GM21619 (cell line): ENCODE results near the gene PEAK1.
A peak's percentile ranks its signal among the peaks of the same experiment; 100 is the strongest.
"Not testable (repeated sequence)": the region's sequence is repeated elsewhere in the genome, so short reads cannot be mapped to it uniquely, and the experiment has no call there.

Experiments used
- ATAC-seq: cut with Tn5 transposase; IDR thresholded peaks from one replicate; pipeline ENCODE4 v1.9.1; 2021; ENCODE audit not compliant: unreplicated experiment

PEAK1 gene

DNA sequence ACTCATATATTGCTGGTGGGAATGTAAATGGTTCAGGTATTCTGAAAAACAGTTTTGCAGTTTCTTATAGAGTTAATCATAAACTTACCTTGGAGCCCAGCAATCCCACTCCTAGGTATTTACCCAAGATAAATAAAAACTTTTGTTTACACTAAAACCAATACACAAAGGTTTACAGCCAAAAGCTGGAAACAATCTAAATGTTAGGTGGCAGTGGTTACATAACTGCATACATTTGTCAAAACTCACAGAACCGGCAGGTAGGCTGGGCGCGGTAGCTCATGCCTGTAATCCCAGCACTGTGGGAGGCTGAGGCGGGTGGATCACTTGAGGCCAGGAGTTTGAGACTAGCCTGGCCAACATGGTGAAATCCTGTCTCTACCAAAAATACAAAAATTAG is 235.6 kb downstream of the PEAK1 start:
- not testable (repeated sequence) for ATAC-seq

DNA sequence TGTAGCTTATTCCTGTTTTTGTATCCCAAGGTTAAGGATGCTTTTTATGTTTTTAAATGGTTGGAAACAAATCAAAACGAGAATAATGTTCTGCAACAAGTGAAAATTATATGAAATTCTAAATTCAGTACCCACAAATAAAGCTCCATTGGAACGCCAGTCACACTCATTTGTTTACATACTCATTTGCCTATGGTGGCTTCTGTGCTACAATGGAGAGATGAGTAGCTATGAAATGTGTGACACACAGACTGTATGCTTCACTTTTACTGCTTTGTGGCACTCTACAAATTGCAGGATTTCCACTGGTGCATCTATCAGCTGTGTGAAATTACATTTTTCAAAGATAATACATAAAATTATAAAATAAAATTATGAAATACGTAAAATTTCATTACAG is 236.8 kb downstream of the PEAK1 start:
- no peak for ATAC-seq

DNA sequence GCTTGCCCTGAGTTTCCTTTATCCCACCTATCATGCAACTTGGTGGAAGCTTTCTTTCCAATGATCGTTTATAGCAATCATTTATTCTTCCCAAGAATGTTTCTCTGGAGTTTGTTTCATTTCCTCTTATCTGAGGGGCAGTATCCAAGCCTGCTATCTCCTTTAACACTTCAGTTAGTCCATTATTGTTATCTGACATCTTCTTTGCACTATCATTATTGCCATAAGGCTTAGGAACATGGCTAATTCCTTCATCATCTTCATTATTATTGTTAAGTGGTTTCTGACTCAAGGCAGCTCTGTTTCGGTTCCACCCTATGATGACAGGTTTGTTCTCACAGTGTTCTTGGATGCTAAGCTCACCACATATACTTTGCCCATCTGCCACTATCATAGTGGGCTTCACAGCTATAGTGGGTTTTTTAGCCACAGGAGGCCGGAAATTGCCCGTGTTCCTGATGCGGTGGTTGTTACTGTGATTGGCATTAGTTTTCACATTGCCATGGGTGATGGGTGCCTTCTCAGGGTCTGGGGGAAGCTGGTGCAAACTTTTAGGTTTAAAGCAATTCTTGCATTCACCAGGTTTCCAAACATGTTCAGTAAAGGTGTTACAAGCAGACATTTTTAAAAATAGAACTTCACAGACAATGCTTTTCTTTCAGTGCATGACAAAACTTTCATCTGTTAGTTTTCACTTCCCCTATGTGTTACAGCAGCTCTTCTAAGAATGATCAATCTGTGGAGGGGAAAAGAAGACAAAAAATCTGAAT is 238.4 kb downstream of the PEAK1 start:
- peak; percentile 55 for ATAC-seq

DNA sequence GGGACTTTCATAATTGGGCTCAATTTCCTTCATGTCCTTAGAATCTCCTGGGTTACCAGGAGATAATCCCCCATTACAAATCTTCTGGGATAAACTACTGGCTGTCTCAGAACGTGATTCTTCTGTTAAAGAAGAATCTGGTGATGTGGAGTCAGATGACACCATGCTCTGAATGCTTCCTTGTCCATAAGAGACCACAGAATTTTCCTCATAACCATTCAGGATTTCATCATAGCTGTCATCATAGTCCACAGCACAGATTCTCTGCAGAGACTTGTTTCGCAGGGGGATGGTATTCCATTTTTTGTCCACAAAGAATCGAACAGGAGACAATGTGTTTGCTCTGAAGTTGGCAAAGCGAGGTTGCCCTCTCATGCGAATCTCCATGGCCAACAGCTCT is 239.1 kb downstream of the PEAK1 start:
- no peak for ATAC-seq

DNA sequence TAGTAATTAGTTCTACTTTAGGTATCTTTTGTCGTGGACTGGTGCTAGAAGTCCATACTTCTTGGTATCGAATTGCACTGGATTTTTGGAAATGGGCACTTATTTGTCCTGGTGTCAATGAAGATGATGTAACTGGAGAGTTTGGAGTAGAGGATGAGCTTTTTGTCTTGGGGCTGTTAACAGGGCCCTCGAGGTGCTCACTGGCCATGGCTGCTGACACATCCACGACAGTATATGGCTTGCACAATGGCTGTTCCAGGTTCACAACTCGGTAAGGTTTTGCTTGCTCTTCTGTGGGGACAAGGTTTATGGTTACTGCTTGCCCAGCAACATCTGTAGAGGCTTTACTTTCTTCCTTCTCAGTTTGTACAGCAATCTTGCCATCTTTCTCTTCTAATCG is 239.6 kb downstream of the PEAK1 start:
- ATAC-seq = no peak

DNA sequence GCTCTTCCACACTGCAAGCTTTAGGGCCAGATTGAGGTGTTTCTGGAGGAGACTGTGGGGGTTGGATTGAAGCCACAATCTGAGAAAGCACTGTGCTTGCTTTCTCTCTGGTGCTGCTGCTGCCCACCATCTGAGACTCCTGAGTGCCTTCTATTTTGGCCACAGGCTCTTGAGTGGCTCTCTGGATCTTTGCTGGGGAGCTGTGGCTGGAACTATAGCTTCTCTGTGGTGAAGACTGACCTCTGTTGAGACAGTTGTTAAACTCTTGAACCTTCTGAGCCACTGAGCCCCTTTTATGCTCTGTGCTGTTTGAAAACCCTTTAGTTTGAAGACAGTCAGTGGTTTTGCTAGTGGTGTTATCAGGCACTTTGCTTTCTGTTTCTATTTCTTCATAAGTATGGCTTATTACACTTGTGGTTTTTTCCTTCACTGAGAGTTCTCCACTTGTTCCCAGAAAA is 240.3 kb downstream of the PEAK1 start:
- ATAC-seq = peak; percentile 57

DNA sequence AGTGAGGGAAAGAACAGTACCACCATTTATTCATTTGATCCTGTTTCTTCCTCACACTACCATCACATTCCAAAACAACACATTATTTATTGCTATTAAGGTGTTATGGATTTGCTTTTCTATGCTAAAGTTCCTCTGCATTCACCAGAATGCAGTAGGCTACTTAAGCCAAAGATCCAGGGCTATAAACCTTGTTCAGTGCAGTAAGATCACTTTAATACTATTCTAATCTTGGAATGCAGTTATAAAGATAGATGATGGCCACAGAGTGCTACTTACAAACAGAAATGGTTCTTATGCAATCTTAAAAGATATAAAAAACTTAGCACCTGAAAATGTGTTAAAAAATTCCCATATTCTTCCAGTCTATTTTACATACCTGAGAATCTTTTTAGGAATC is 241.5 kb downstream of the PEAK1 start:
- ATAC-seq = no peak

GRCh38 chr15:77176148-77176547 is 243.8 kb downstream of the PEAK1 start:
- not testable (repeated sequence) for ATAC-seq

GRCh38 chr15:77173487-77173886 is 246.4 kb downstream of the PEAK1 start:
- ATAC-seq = no peak

- no peak for ATAC-seq
These were observed 248.5 kb downstream of the PEAK1 start for GRCh38 chr15:77171221-77171967.

GRCh38 chr15:77168616-77169015 is 251.3 kb downstream of the PEAK1 start:
- no peak for ATAC-seq

DNA sequence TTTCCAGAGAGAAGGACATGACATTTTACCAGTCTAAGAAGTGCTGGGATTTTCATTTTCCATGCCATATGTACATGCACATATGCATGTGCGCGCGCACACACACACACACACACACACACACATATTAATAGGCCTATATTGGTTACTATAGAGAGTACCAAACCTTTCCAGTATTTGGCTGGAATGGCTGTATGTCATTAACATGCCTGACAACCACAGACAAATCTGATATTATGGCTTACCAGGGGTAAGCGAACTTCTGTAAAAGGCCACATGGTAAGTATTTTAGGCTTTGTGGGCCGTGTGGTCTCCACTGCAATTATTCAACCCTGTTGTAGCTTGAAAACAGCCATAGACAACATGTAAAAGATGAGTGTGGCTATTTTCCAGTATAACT is 251.8 kb downstream of the PEAK1 start:
- no peak for ATAC-seq

GRCh38 chr15:77167406-77167805 is 252.5 kb downstream of the PEAK1 start:
- no peak for ATAC-seq

DNA sequence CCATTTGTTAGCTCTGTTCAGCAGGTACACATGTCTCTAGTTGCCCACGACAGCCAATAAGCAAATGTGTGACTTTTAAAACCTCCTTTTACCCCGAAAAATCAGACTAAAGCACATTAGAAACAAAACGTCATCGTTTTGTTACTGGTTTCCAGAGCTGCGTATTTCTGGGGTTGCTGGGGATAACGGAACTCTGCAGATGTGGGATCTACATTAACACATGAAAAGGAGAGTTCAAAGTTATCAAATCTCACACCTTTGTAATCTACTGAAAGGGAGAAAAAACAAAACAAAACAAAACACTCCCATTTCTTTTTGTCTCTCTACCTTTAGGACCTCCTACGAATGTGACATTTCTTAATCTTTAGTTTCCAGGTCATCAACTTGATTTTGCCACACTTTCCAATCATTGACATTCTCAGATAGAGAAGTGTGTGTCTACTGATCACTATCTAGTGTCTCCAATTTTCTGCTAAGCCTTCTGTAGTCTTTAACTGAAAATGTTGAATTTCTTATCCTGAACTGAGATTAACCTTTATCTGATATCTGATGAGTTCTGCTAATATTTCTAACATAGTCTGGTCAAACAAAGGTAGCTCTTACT is 256.0 kb downstream of the PEAK1 start:
- no peak for ATAC-seq

DNA sequence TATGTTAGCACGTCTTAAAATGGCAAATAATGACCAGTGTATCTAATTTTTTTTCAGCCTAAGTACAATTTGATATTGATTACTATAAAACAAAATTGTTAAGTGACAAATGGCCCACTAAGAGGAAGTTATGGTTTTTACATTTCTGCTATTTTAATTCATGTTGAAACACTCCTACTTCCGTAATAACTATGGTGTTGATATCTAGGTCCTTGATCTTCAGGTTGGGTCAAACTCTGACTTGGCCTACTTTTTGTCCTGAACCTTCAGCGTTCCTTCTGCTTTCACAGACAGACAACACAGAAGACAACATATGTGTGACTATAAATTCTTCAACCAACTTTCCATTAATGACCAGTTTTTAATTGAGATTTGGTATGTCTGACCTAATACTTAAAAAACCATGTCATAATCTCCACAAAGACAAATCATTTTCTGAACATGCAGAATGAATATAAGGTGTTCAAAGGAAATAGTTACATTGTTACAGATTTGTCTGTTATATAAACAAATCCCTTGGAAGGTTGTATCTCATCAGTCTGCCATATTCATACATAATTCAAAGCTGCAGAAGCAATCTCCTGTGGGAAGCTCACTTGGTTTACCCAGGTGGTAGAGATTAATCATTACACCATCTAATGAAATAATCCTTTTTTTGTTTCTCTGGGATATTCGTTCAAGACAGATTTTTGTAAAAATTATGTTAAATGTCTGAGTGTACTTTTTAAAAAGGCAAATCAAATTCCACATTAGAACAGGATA is 256.9 kb downstream of the PEAK1 start:
- no peak for ATAC-seq

GRCh38 chr15:77160562-77161478 is 259.1 kb downstream of the PEAK1 start:
- ATAC-seq = no peak

GRCh38 chr15:77156000-77156399 is 263.9 kb downstream of the PEAK1 start:
- not testable (repeated sequence) for ATAC-seq

GRCh38 chr15:77148191-77148590 is 271.7 kb downstream of the PEAK1 start:
- no peak for ATAC-seq

DNA sequence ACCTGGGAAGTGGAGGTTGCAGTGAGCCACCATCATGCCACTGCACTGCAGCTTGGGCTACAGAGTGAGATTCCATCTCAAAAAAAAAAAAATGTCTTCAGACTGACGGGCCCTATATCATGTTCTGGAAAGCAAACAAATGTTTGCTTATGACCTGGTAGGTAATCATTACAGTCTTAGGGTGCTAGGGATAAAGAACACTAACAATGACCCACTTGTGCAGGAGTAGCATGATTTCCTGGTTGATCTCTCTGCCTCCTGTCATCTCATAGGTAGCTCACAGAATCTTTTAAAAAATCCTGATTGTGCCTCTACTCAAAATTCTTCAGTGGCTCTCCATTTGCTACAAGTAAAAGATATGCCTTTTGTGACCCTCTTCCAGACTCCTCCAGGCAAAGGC is 274.5 kb downstream of the PEAK1 start:
- no peak for ATAC-seq

DNA sequence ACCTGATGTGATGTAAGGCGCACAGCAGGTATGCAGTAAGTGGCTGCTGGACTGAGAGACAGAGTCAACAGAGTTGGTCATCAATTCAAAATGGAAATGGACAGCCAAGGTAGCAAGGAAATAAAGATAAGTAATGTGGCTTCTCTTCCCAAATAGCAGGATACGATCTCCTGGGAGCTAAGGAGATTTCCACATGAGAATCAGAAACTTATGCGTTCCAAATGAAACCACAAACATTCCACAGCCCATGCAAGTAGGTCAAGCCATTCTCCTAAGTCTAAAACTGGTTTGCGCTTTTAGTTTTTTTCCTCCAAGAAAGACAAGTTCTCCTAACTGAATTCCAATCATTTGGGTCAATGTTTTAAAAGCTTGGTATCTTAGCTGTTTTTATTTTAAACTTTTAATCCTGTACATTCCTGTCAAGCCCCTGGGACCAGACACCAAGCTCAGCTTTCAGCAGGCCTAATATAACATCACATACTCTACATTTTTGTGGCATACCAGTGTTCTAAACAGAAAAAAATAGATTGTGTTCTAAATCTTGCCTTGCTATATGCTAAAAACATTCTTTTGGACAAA is 275.3 kb downstream of the PEAK1 start:
- no peak for ATAC-seq
